Placental pericyte (primary cell): ENCODE measurements around the gene PTPN4. TPM values are rescaled to one million over a fixed set of nuclear protein-coding genes. Genes with fewer than 3 reads are reported as not detected.

Experiments
- total RNA-seq: library from RNA; depleted of rRNA; stranded (reverse); fragments of >200 nt; gene quantifications from 2 replicates; pipeline ENCODE4 v1.2.3, GENCODE V29; 2012

The PTPN4 gene, protein sequence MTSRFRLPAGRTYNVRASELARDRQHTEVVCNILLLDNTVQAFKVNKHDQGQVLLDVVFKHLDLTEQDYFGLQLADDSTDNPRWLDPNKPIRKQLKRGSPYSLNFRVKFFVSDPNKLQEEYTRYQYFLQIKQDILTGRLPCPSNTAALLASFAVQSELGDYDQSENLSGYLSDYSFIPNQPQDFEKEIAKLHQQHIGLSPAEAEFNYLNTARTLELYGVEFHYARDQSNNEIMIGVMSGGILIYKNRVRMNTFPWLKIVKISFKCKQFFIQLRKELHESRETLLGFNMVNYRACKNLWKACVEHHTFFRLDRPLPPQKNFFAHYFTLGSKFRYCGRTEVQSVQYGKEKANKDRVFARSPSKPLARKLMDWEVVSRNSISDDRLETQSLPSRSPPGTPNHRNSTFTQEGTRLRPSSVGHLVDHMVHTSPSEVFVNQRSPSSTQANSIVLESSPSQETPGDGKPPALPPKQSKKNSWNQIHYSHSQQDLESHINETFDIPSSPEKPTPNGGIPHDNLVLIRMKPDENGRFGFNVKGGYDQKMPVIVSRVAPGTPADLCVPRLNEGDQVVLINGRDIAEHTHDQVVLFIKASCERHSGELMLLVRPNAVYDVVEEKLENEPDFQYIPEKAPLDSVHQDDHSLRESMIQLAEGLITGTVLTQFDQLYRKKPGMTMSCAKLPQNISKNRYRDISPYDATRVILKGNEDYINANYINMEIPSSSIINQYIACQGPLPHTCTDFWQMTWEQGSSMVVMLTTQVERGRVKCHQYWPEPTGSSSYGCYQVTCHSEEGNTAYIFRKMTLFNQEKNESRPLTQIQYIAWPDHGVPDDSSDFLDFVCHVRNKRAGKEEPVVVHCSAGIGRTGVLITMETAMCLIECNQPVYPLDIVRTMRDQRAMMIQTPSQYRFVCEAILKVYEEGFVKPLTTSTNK
- 12.9 and 16.0 TPM in 2 replicates for total RNA-seq

DNA sequence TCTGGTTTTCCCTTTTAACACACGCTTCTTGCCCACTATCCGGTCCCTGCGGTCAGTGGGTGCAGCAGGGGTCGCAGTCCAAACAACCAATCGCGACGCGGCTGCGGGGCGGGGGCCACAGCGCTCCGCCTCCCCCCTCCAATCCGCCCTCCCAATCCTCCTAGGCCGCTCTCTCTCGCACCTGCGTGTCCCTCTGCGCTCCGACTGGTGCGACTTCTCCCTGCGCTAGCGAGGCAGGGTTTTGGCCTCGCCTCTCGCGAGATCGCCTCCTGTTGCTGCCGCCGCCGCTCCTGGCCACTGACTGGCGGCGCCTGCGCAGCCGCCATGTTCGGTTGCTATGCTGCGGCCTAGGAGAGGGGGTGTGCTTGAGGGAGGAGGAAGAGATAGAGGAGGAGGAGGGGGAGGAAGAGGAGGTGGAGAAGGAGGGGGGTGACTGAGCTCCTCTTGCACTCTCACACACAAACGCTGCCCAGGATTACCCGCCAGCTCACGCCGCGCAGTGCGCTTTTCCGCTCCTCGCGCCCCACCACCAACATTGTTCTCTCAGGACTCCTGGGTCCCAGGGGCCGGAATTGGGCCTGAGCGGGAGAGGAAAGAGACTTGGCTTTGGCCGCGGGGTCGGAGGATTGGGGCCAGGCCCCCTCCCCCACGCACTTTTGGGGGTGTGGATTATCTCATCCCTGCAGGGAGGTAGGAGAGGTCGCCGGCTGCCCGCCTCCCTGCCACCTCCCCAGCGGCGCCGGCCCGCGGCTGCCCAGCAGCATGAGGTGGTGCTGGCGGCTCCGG, at the start of gene PTPN4:
PTPN4 (plus strand) TSS at position 472 of the 786 bp plus-strand sequence. CDS start 49,932 bp downstream, outside the sequence.

GRCh38 chr2:120012771-120013596, 253.3 kb downstream of the PTPN4 start, which contains the start of gene EPB41L5:
Gene EPB41L5, plus strand, starts transcription at chr2:120013077. Its CDS starts 6,008 bp downstream, at chr2:120019085.

Other genes with a start within 250 kb of the PTPN4 start
- not detected in 2 replicates for gene SCTR, start 235.4 kb upstream of the PTPN4 start, total RNA-seq
- gene CFAP221, start 215.5 kb upstream of the PTPN4 start, total RNA-seq, result not detected in 2 replicates
- 3.9 and 7.4 TPM in 2 replicates for gene TMEM177, start 80.7 kb upstream of the PTPN4 start, total RNA-seq